Hippocampal formation (tissue), 2 donors: ENCODE data around the gene F2RL1.
A peak's percentile ranks its signal among the peaks of the same experiment; 100 is the strongest.
"Not testable (repeated sequence)": the region's sequence is repeated elsewhere in the genome, so short reads cannot be mapped to it uniquely, and the experiment has no call there.

Experiments
- DNase-seq, 2 donors: peaks; one replicate each; lab custom pipeline; 2025; lab: John Stamatoyannopoulos, UW

Gene F2RL1

GRCh38 chr5:76805821-76806505 lies 12.9 kb upstream of the F2RL1 start:
- no peak for DNase-seq

GRCh38 chr5:76807296-76807695 lies 11.5 kb upstream of the F2RL1 start:
- no peak for DNase-seq

GRCh38 chr5:76808141-76808691 lies 10.6 kb upstream of the F2RL1 start:
- DNase-seq: no peak

- DNase-seq: no peak
Observed at GRCh38 chr5:76809141-76809540, 9.7 kb upstream of the F2RL1 start.

GRCh38 chr5:76810236-76810635 lies 8.6 kb upstream of the F2RL1 start:
- DNase-seq: no peak

- no peak for DNase-seq
Observed at GRCh38 chr5:76811214-76811613, 7.6 kb upstream of the F2RL1 start.

- not testable (repeated sequence) for DNase-seq
Observed at GRCh38 chr5:76812209-76812608, 6.6 kb upstream of the F2RL1 start.

- no peak for DNase-seq
Observed at GRCh38 chr5:76813982-76814562, 4.8 kb upstream of the F2RL1 start.

- DNase-seq: no peak
Observed at GRCh38 chr5:76816110-76816831, 2.6 kb upstream of the F2RL1 start.

- DNase-seq: peak in 1 of 2 donors; percentile 26
Observed at GRCh38 chr5:76819851-76820525, 1.2 kb downstream of the F2RL1 start.

- no peak for DNase-seq
Observed at GRCh38 chr5:76820526-76820890, 1.7 kb downstream of the F2RL1 start.

GRCh38 chr5:76821136-76821535 lies 2.3 kb downstream of the F2RL1 start:
- no peak for DNase-seq

GRCh38 chr5:76822105-76822731 lies 3.4 kb downstream of the F2RL1 start:
- DNase-seq: not testable (repeated sequence)

GRCh38 chr5:76826416-76826815 lies 7.6 kb downstream of the F2RL1 start:
- DNase-seq: not testable (repeated sequence)

- DNase-seq: no peak
Observed at GRCh38 chr5:76831110-76831452, 12.3 kb downstream of the F2RL1 start.

- DNase-seq: no peak
Observed at GRCh38 chr5:76836181-76836580, 17.4 kb downstream of the F2RL1 start.

- no peak for DNase-seq
Observed at GRCh38 chr5:76836585-76836984, 17.8 kb downstream of the F2RL1 start.

- no peak for DNase-seq
Observed at GRCh38 chr5:76838481-76839261, 19.8 kb downstream of the F2RL1 start.

GRCh38 chr5:76841361-76841760 lies 22.5 kb downstream of the F2RL1 start:
- no peak for DNase-seq

GRCh38 chr5:76845890-76846289 lies 27.1 kb downstream of the F2RL1 start:
- DNase-seq: no peak
